GM12873 (cell line): ENCODE measurements around the gene PTH1R.

Experiments used
- CTCF ChIP-seq: IDR thresholded peaks from 2 replicates; pipeline ENCODE4 v1.5.1; 2012; ENCODE audit warnings: low read depth, mild to moderate bottlenecking, moderate library complexity, low read length, control low read depth; ENCODE audit not compliant: insufficient read depth; ENCODE audit errors: missing control alignments

Gene PTH1R

GRCh38 chr3:46887980-46888494 lies 10.5 kb downstream of the PTH1R start:
- TF ChIP-seq CTCF, result no peak

GRCh38 chr3:46888705-46889104 lies 11.2 kb downstream of the PTH1R start:
- TF ChIP-seq CTCF, result no peak

- TF ChIP-seq CTCF, result no peak
Observed at GRCh38 chr3:46889381-46890110, 12.0 kb downstream of the PTH1R start.

- TF ChIP-seq CTCF, result no peak
Observed at GRCh38 chr3:46890132-46890531, 12.6 kb downstream of the PTH1R start.

GRCh38 chr3:46891132-46891531 lies 13.6 kb downstream of the PTH1R start:
- no peak for TF ChIP-seq CTCF

- TF ChIP-seq CTCF, result no peak
Observed at GRCh38 chr3:46892285-46893145, 15.0 kb downstream of the PTH1R start.

- TF ChIP-seq CTCF, result no peak
Observed at GRCh38 chr3:46893146-46893748, 15.7 kb downstream of the PTH1R start.
